H1 (cell line): ENCODE measurements around the gene SLX4IP. TPM values are rescaled to one million over a fixed set of nuclear protein-coding genes. Genes with fewer than 3 reads are reported as not detected.

Experiments
- CTCF ChIA-PET: fragments of 300-600 bp; sonication (Branson Sonifier 250); formaldehyde crosslinking; loops from one replicate; lab custom pipeline; 2021; ENCODE audit not compliant: partially characterized antibody; lab: Charles Lee
- POLR2A ChIA-PET: fragments of 300-600 bp; sonication (Branson Sonifier 250); formaldehyde crosslinking; loops from one replicate; lab custom pipeline; 2021; ENCODE audit warnings: inconsistent platforms; ENCODE audit not compliant: partially characterized antibody; lab: Charles Lee
- DNase-seq, 2 experiments: peaks; one replicate each; pipeline versions ENCODE4 v3.0.0 to v3.0.0-alpha.2; 2010 to 2022; ENCODE audit warnings: low spot score in 2 of 2, low read depth in 1 of 2, mixed read lengths in 1 of 2
- FAIRE-seq: peaks from 2 replicates; lab custom pipeline; 2011; peaks lifted over from hg19 to GRCh38; lab: Jason Lieb, UNC
- H2AFZ ChIP-seq: 2 replicates; pipeline ENCODE4 v1.8.1; 2012; ENCODE audit warnings: low read length, inconsistent platforms
- H2AK5ac ChIP-seq: 2 replicates; pipeline ENCODE4 v1.6.1; 2013; ENCODE audit warnings: low read depth, low read length
- H2BK120ac ChIP-seq: replicated peaks from 2 replicates; pipeline ENCODE3; 2013; ENCODE audit warnings: low read depth, low read length, inconsistent platforms
- H2BK12ac ChIP-seq: 2 replicates; pipeline ENCODE4 v1.6.1; 2013; ENCODE audit warnings: low read depth, low read length
- H2BK15ac ChIP-seq: 2 replicates; pipeline ENCODE4 v1.6.1; 2013; ENCODE audit warnings: low read length
- H2BK20ac ChIP-seq: 2 replicates; pipeline ENCODE4 v1.6.1; 2013; ENCODE audit warnings: low read length
- H2BK5ac ChIP-seq: 2 replicates; pipeline ENCODE4 v1.6.1; 2013; ENCODE audit warnings: low read depth, low read length
- H3K14ac ChIP-seq: 2 replicates; pipeline ENCODE4 v1.6.1; 2013; ENCODE audit warnings: inconsistent platforms; ENCODE audit not compliant: insufficient read length
- H3K18ac ChIP-seq: 2 replicates; pipeline ENCODE4 v1.6.1; 2013; ENCODE audit warnings: low read length; ENCODE audit errors: extremely low read depth
- H3K23ac ChIP-seq: 2 replicates; pipeline ENCODE4 v1.6.1; 2013; ENCODE audit warnings: inconsistent platforms; ENCODE audit not compliant: insufficient read length
- H3K23me2 ChIP-seq: 2 replicates; pipeline ENCODE4 v1.6.1; 2013; ENCODE audit warnings: low read depth, low read length
- H3K27ac ChIP-seq: 2 replicates; pipeline ENCODE4 v1.6.1; 2011; ENCODE audit warnings: low read depth, low read length, inconsistent platforms
- H3K27me3 ChIP-seq, 4 experiments: replicated peaks in 1 of 4; 1 replicate in 1 of 4; 2 replicates in 3 of 4; pipeline versions ENCODE4 v1.6.1 to v1.8.1; 2011 to 2013; ENCODE audit warnings: low read length in 3 of 4, mild to moderate bottlenecking in 3 of 4, inconsistent platforms in 2 of 4, mixed read lengths in 2 of 4, moderate library complexity in 1 of 4; ENCODE audit not compliant: control insufficient read depth in 3 of 4, insufficient read depth in 3 of 4; ENCODE audit errors: extremely low read depth in 1 of 4
- H3K36me3 ChIP-seq, 4 experiments: 2 replicates each; pipeline versions ENCODE4 v1.6.1 to v1.8.1; 2011 to 2013; ENCODE audit warnings: mild to moderate bottlenecking in 4 of 4, low read length in 3 of 4, moderate library complexity in 2 of 4, control low read depth in 1 of 4, inconsistent platforms in 1 of 4; ENCODE audit not compliant: insufficient read depth in 4 of 4, control insufficient read depth in 2 of 4
- H3K4ac ChIP-seq: replicated peaks from 2 replicates; pipeline ENCODE3; 2013; ENCODE audit warnings: low read length, low read depth, mixed read lengths, inconsistent platforms; ENCODE audit not compliant: insufficient read length
- H3K4me1 ChIP-seq, 4 experiments: replicated peaks in 1 of 4; 1 replicate in 1 of 4; 2 replicates in 3 of 4; pipeline versions ENCODE4 v1.6.1 to v1.8.1; 2011 to 2013; ENCODE audit warnings: low read length in 3 of 4, inconsistent platforms in 2 of 4, mixed read lengths in 1 of 4; ENCODE audit not compliant: insufficient read depth in 4 of 4, control insufficient read depth in 3 of 4
- H3K4me2 ChIP-seq, 2 experiments: 2 replicates each; pipeline versions ENCODE4 v1.6.1 to v1.8.1; 2011 to 2013; ENCODE audit warnings: low read depth in 2 of 2, low read length in 2 of 2, control low read depth in 1 of 2, inconsistent platforms in 1 of 2, mild to moderate bottlenecking in 1 of 2; ENCODE audit not compliant: insufficient read depth in 1 of 2
- H3K4me3 ChIP-seq, 4 experiments: fragments of 200-600, 300-600 bp in 1 of 4; sonication (generic), shearing (Covaris generic), sonication (Bioruptor Twin) in 1 of 4; 2 replicates each; pipeline versions ENCODE4 v1.5.1 to v1.8.1; 2011 to 2016; ENCODE audit warnings: low read length in 4 of 4, low read depth in 3 of 4, control low read depth in 2 of 4, inconsistent platforms in 2 of 4, mild to moderate bottlenecking in 2 of 4, mixed read lengths in 1 of 4, moderate library complexity in 1 of 4; ENCODE audit not compliant: insufficient read depth in 2 of 4; ENCODE audit errors: extremely low read depth in 1 of 4
- H3K56ac ChIP-seq: replicated peaks from 2 replicates; pipeline ENCODE3; 2013; ENCODE audit warnings: low read depth, mild to moderate bottlenecking, mixed read lengths, low read length, inconsistent platforms; ENCODE audit not compliant: insufficient read length
- H3K79me1 ChIP-seq: 2 replicates; pipeline ENCODE4 v1.6.1; 2013; ENCODE audit warnings: low read depth, low read length, control low read depth
- H3K79me2 ChIP-seq, 2 experiments: 2 replicates each; pipeline versions ENCODE4 v1.6.1 to v1.8.1; 2012 to 2013; ENCODE audit warnings: low read length in 2 of 2, mild to moderate bottlenecking in 2 of 2, inconsistent platforms in 1 of 2; ENCODE audit not compliant: insufficient read depth in 2 of 2, control insufficient read depth in 1 of 2
- H3K9ac ChIP-seq, 4 experiments: replicated peaks in 1 of 4; 1 replicate in 1 of 4; 2 replicates in 3 of 4; pipeline versions ENCODE4 v1.6.1 to v1.8.1; 2011 to 2013; ENCODE audit warnings: low read depth in 3 of 4, low read length in 3 of 4, control low read depth in 2 of 4, mild to moderate bottlenecking in 2 of 4, moderate library complexity in 2 of 4, inconsistent platforms in 1 of 4; ENCODE audit errors: extremely low read depth in 1 of 4
- H3K9me3 ChIP-seq, 2 experiments: 2 replicates each; pipeline versions ENCODE4 v1.6.1 to v1.8.1; 2012 to 2013; ENCODE audit warnings: mild to moderate bottlenecking in 2 of 2, moderate library complexity in 2 of 2, control low read depth in 1 of 2, inconsistent platforms in 1 of 2, low read depth in 1 of 2, low read length in 1 of 2, mixed read lengths in 1 of 2; ENCODE audit not compliant: insufficient read depth in 2 of 2
- H4K20me1 ChIP-seq, 2 experiments: replicated peaks in 1 of 2; 2 replicates each; pipeline versions ENCODE3 to v1.8.1; 2011 to 2013; ENCODE audit warnings: inconsistent platforms in 2 of 2, low read length in 2 of 2, mild to moderate bottlenecking in 1 of 2; ENCODE audit not compliant: insufficient read depth in 2 of 2, control insufficient read depth in 1 of 2
- H4K5ac ChIP-seq: 2 replicates; pipeline ENCODE4 v1.6.1; 2013; ENCODE audit warnings: low read length, low read depth, mixed read lengths, inconsistent platforms; ENCODE audit not compliant: insufficient read length
- H4K8ac ChIP-seq: 2 replicates; pipeline ENCODE4 v1.8.0; 2013; ENCODE audit warnings: mild to moderate bottlenecking, moderate library complexity, low read length, inconsistent platforms; ENCODE audit not compliant: insufficient read depth; ENCODE audit errors: extremely low read depth
- H4K91ac ChIP-seq: replicated peaks from 2 replicates; pipeline ENCODE3; 2013; ENCODE audit warnings: low read length, mixed read lengths, inconsistent platforms; ENCODE audit not compliant: insufficient read length
- BCL11A ChIP-seq, 2 experiments: IDR thresholded peaks; one replicate each; pipeline ENCODE4 v1.6.1; 2011; ENCODE audit warnings: low read depth in 2 of 2, low read length in 2 of 2, mild to moderate bottlenecking in 2 of 2
- BRCA1 ChIP-seq: IDR thresholded peaks from 2 replicates; pipeline ENCODE4 v1.6.1; 2012; ENCODE audit warnings: low read depth, low read length, improper control_type of control experiment
- CBX5 ChIP-seq: fragments of 300-800, 300-1000 bp; sonication (generic); IDR thresholded peaks from 2 replicates; pipeline ENCODE4 v1.7.1; 2016; ENCODE audit warnings: antibody characterized with exemption, low read length, low read depth
- CTBP2 ChIP-seq: IDR thresholded peaks from 2 replicates; pipeline ENCODE4 v1.7.0; 2011; ENCODE audit warnings: borderline replicate concordance, mild to moderate bottlenecking, moderate library complexity, mixed read lengths, low read length; ENCODE audit not compliant: insufficient read depth, insufficient read length
- FOSL1 ChIP-seq: IDR thresholded peaks from 2 replicates; pipeline ENCODE4 v1.6.1; 2011; ENCODE audit warnings: mild to moderate bottlenecking, low read depth, low read length, moderate library complexity; ENCODE audit not compliant: insufficient read depth
- JUN ChIP-seq: IDR thresholded peaks from 2 replicates; pipeline ENCODE4 v1.6.1; 2011; ENCODE audit warnings: low read depth, mild to moderate bottlenecking, improper control_type of control experiment, low read length
- KDM4A ChIP-seq: IDR thresholded peaks from one replicate; pipeline ENCODE4 v1.7.1; 2012; ENCODE audit warnings: low read depth, mild to moderate bottlenecking, moderate library complexity, low read length, inconsistent platforms; ENCODE audit not compliant: severe bottlenecking
- MAX ChIP-seq: IDR thresholded peaks from 2 replicates; pipeline ENCODE4 v1.6.1; 2012; ENCODE audit warnings: inconsistent platforms
- RXRA ChIP-seq: IDR thresholded peaks from 2 replicates; pipeline ENCODE4 v1.6.1; 2011; ENCODE audit warnings: low read depth, mild to moderate bottlenecking, low read length, moderate library complexity; ENCODE audit not compliant: insufficient read depth
- SIN3A ChIP-seq, 2 experiments: IDR thresholded peaks in 1 of 2; conservative IDR thresholded peaks in 1 of 2; 2 replicates each; pipeline ENCODE4 v1.6.1; 2011 to 2012; ENCODE audit warnings: low read length in 2 of 2, improper control_type of control experiment in 1 of 2, low read depth in 1 of 2, mild to moderate bottlenecking in 1 of 2
- SIRT6 ChIP-seq: IDR thresholded peaks from one replicate; pipeline ENCODE4 v1.7.1; 2012; ENCODE audit warnings: low read length, inconsistent platforms
- SIX5 ChIP-seq: IDR thresholded peaks from 2 replicates; pipeline ENCODE4 v1.6.1; 2011; ENCODE audit warnings: mild to moderate bottlenecking, low read depth, low read length
- SRF ChIP-seq: IDR thresholded peaks from 2 replicates; pipeline ENCODE4 v1.6.1; 2011; ENCODE audit warnings: mild to moderate bottlenecking, low read depth, low read length, moderate library complexity
- ZNF274 ChIP-seq: IDR thresholded peaks from 2 replicates; pipeline ENCODE4 v1.7.0; 2012; ENCODE audit warnings: low read length, borderline replicate concordance; ENCODE audit errors: extremely low read depth
- WGBS, 2 experiments: shearing (Covaris generic) in 1 of 2; methylation state at CpG; one replicate each; pipeline versions ENCODE4 v1.1.6 to v1.1.7; 2013 to 2015; ENCODE audit warnings: low lambda C conversion rate in 2 of 2, mixed read lengths in 2 of 2, inconsistent platforms in 1 of 2, low coverage in 1 of 2, missing lambda C conversion rate in 1 of 2; ENCODE audit not compliant: insufficient replicate concordance in 2 of 2, insufficient coverage in 1 of 2, insufficient read length in 1 of 2; ENCODE audit errors: extremely low coverage in 1 of 2, missing lambda C conversion rate in 1 of 2; 5-methylcytosine and 5-hydroxymethylcytosine counted together
- polyA plus RNA-seq, 7 experiments: library from polyadenylated mRNA; depleted of rRNA in 3 of 7; stranded (reverse) in 5 of 7; unstranded in 2 of 7; fragments of >200 nt in 5 of 7; fragments of 200-250 nt in 2 of 7; gene quantifications; 1 replicate in 5 of 7; 2 replicates in 1 of 7; 4 replicates in 1 of 7; pipeline versions ENCODE4 v1.2.1 to v1.2.3, GENCODE V29; 2011 to 2013; ENCODE audit warnings: missing spikeins in 2 of 7, mixed read lengths in 2 of 7
- total RNA-seq: library from RNA; stranded (reverse); fragmentation: NEBNext Ultra II Directional; extraction: Animal tissue kit (Norgen Biotek cat#: 25700); gene quantifications from 2 replicates; pipeline ENCODE4 v1.2.1, GENCODE V29; 2021

SLX4IP gene
- total and polyA plus RNA-seq, 2 of the 8 experiments (the other 6 are each of a cell fraction or from before 2014, with no cell fraction given) = 2.4 to 8.7 TPM

- Histone ChIP-seq H3K9ac (no peak overlapping the region), H3K56ac (no peak overlapping the region), H3K23me2 (no peaks in the 10 kb centered on the region), H2BK15ac (no peak overlapping the region), H4K5ac (no peak overlapping the region), H2AFZ (no peak overlapping the region), H3K18ac (no peak overlapping the region), H2BK5ac (no peak overlapping the region), H2AK5ac (no peak overlapping the region), H4K8ac (no peak overlapping the region), H3K36me3 (no peaks in the 10 kb centered on the region), H3K4me3 (no peak overlapping the region), H2BK20ac (no peak overlapping the region), H3K23ac (no peak overlapping the region), H2BK120ac (no peak overlapping the region), H3K4me1 (peaks cover 0 to 5% (median under 1%) of the 10 kb centered on the region in 4 experiments; a peak in 2 of 7 replicates), H4K20me1 (no peaks in the 10 kb centered on the region), H4K91ac (no peak overlapping the region), H3K27ac (no peak overlapping the region), H2BK12ac (no peak overlapping the region), H3K27me3 (no peaks in the 10 kb centered on the region), H3K4me2 (no peak overlapping the region), H3K4ac (no peak overlapping the region), H3K79me1 (no peaks in the 10 kb centered on the region), H3K79me2 (no peaks in the 10 kb centered on the region; a peak in 1 of 4 replicates), H3K9me3 (no peaks in the 10 kb centered on the region), H3K14ac (no peak overlapping the region)
- 80% methylated on average over 2 of the region's 2 CpGs; no CpG with 5 or more reads in 1 of the 2 experiments for WGBS, 2 experiments
- FAIRE-seq (no peak), DNase-seq (no peak)
- CTCF ChIA-PET = interaction anchor here (0.9 kb wide), 1 partner anchor 10 kb away, joined by 3 read pairs; no protein-coding TSS in a partner anchor
- POLR2A ChIA-PET = no interaction called here
- TF ChIP-seq CBX5 (no peak), BCL11A (IDR thresholded peaks at IDR 0.05; ENCODE audit: low read depth in 2 of 2, low read length in 2 of 2) (no peak), FOSL1 (no peak), BRCA1 (no peak), JUN (no peak), CTBP2 (no peak), ZNF274 (no peak), RXRA (no peak), SIRT6 (no peak), KDM4A (no peak), SIN3A (conservative IDR thresholded peaks at IDR 0.05 in 1 of 2, IDR thresholded peaks at IDR 0.05 in 1 of 2; ENCODE audit: low read depth in 1 of 2, low read length in 2 of 2) (no peak), SRF (no peak), MAX (no peak), SIX5 (no peak)
Observed at GRCh38 chr20:10483691-10484090, 48.6 kb downstream of the SLX4IP start.
